Stomach (tissue), 9 donors: ENCODE measurements around the gene NTRK3. TPM values are rescaled to one million over a fixed set of nuclear protein-coding genes. Genes with fewer than 3 reads are reported as not detected.

Experiments used
- DNase-seq, 2 donors: peaks; one replicate each; pipeline versions ENCODE4 v3.0.0 to v3.0.0-alpha.2; 2013 to 2019
- H3K27ac ChIP-seq, 5 donors: fragments of 200-600 bp in 4 of 5; sonication (generic) in 4 of 5; one replicate each; pipeline ENCODE4 v1.5.1; 2013 to 2019; ENCODE audit warnings: mild to moderate bottlenecking in 1 of 5, moderate library complexity in 1 of 5
- H3K27me3 ChIP-seq, 3 donors: fragments of 200-600 bp; sonication (generic); one replicate each; pipeline ENCODE4 v1.5.1; 2017 to 2019; ENCODE audit warnings: mixed run types in 1 of 3
- H3K36me3 ChIP-seq, 4 donors: fragments of 200-600 bp; sonication (generic); 1 replicate in 3 of 4; 2 replicates in 1 of 4; pipeline ENCODE4 v1.5.1; 2016 to 2019
- H3K4me1 ChIP-seq, 4 donors: fragments of 200-600 bp; sonication (generic); one replicate each; pipeline ENCODE4 v1.5.1; 2016 to 2019
- H3K4me3 ChIP-seq, 4 donors: fragments of 200-600 bp; sonication (generic) in 3 of 4; one replicate each; pipeline ENCODE4 v1.5.1; 2016 to 2019; ENCODE audit warnings: mild to moderate bottlenecking in 1 of 4
- H3K9me3 ChIP-seq, 4 donors: fragments of 200-600 bp; sonication (generic); one replicate each; pipeline ENCODE4 v1.5.1; 2016 to 2019
- EP300 ChIP-seq: sonication (generic); formaldehyde crosslinking; IDR thresholded peaks from one replicate; pipeline ENCODE4 v1.6.1; 2017; ENCODE audit warnings: antibody characterized with exemption
- POLR2A ChIP-seq, 4 donors: fragments of 450-650 bp; IDR thresholded peaks; one replicate each; pipeline ENCODE4 v1.6.1; 2016; ENCODE audit warnings: antibody characterized with exemption in 4 of 4, control low read depth in 2 of 4, mild to moderate bottlenecking in 1 of 4, moderate library complexity in 1 of 4
- POLR2AphosphoS5 ChIP-seq, 3 donors: sonication (generic); formaldehyde crosslinking; IDR thresholded peaks; one replicate each; pipeline ENCODE4 v1.6.1; 2016; ENCODE audit warnings: antibody characterized with exemption in 3 of 3
- WGBS, 5 donors: extraction: QIAGEN DNeasy Blood & Tissue Kit in 3 of 5; methylation state at CpG; one replicate each; pipeline versions ENCODE4 v1.1.5 to v1.1.7; 2013 to 2018; 5-methylcytosine and 5-hydroxymethylcytosine counted together
- intact Hi-C: fragments of 100-400 bp; cut with DNase I; formaldehyde crosslinking; loops from one replicate; pipeline ENCODE4 v1.15.1; 2023; ENCODE audit warnings: low total_unique reads
- polyA plus RNA-seq, 3 donors: library from polyadenylated mRNA; stranded (reverse); fragments of 200-250 nt; gene quantifications; one replicate each; pipeline ENCODE4 v1.2.3, GENCODE V29; 2013
- total RNA-seq, 5 donors: library from RNA; depleted of rRNA; stranded (reverse); fragments of >200 nt; gene quantifications; one replicate each; pipeline versions ENCODE4 v1.1.0 to v1.2.3, GENCODE V29; 2014 to 2016
- TF ChIP-seq, protein P1 (sequence below), 7 experiments: fragments of 450-650 bp in 4 of 7; fragments of 200-600 bp in 3 of 7; sonication (generic) in 3 of 7; IDR thresholded peaks; one replicate each; pipeline ENCODE4 v1.5.1; 2016 to 2019; ENCODE audit warnings: antibody characterized with exemption in 7 of 7, control low read depth in 2 of 7, mild to moderate bottlenecking in 1 of 7
- donor health status: healthy with polysubstance abuse.
- donor health status: Bipolar disorder and iron deficiency.
- donor health status: healthy.

The NTRK3 gene
- total and polyA plus RNA-seq, 8 donors = under 0.01 to 18.2 (median 1.0) TPM; not detected in 1

GRCh38 chr15:87896936-87897335 lies 359.6 kb downstream of the NTRK3 start:
- H3K36me3 ChIP-seq = no peaks in the 10 kb centered on the region
- intact Hi-C loops = no loop called here
- H3K9me3 ChIP-seq = no peaks in the 10 kb centered on the region
- DNase-seq = peak in 1 of 2 donors; percentile 11
- TF ChIP-seq POLR2A (IDR thresholded peaks at IDR 0.05) = no peak
- TF ChIP-seq, protein P1, sequence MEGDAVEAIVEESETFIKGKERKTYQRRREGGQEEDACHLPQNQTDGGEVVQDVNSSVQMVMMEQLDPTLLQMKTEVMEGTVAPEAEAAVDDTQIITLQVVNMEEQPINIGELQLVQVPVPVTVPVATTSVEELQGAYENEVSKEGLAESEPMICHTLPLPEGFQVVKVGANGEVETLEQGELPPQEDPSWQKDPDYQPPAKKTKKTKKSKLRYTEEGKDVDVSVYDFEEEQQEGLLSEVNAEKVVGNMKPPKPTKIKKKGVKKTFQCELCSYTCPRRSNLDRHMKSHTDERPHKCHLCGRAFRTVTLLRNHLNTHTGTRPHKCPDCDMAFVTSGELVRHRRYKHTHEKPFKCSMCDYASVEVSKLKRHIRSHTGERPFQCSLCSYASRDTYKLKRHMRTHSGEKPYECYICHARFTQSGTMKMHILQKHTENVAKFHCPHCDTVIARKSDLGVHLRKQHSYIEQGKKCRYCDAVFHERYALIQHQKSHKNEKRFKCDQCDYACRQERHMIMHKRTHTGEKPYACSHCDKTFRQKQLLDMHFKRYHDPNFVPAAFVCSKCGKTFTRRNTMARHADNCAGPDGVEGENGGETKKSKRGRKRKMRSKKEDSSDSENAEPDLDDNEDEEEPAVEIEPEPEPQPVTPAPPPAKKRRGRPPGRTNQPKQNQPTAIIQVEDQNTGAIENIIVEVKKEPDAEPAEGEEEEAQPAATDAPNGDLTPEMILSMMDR (IDR thresholded peaks at IDR 0.05) = no peak
- no peak for TF ChIP-seq POLR2AphosphoS5 (IDR thresholded peaks at IDR 0.05)
- TF ChIP-seq EP300 = no peak
- H3K27ac ChIP-seq = no peak overlapping the region
- 54 to 64% (median 59%) methylated on average over 4 of the region's 4 CpGs for WGBS, 5 donors
- H3K27me3 ChIP-seq = peaks cover 0 to 7% (median 0%) of the 10 kb centered on the region in 3 donors
- no peaks in the 10 kb centered on the region for H3K4me1 ChIP-seq
- no peak overlapping the region for H3K4me3 ChIP-seq

DNA sequence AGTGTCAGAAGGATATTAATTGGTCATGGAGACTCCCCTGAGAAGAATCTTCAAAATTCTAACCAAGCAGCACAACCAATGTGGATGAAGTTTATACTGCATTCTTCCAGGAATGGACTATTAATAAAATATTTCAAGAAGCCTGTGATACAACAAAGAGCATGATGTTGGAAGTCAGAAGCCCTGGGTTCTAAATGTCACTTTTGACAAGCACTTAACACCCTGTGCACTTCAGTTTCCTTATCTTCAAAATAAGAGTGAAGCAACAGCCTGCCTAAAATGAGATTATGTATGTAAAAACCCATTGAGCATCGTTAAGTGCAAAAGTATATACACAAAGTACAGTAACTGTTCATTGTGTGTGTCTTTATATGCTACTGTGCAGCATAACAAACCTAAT lies 369.4 kb downstream of the NTRK3 start:
- no peaks in the 10 kb centered on the region for H3K27me3 ChIP-seq
- no peaks in the 10 kb centered on the region for H3K36me3 ChIP-seq
- peaks cover 0 to 7% (median 0%) of the 10 kb centered on the region in 4 donors for H3K9me3 ChIP-seq
- no peak overlapping the region for H3K4me3 ChIP-seq
- H3K4me1 ChIP-seq = no peaks in the 10 kb centered on the region
- TF ChIP-seq, protein P1 (IDR thresholded peaks at IDR 0.05) = no peak
- TF ChIP-seq POLR2AphosphoS5 (IDR thresholded peaks at IDR 0.05) (no peak), EP300 (no peak), POLR2A (IDR thresholded peaks at IDR 0.05) (no peak)
- no peak for DNase-seq
- intact Hi-C loops = no loop called here
- H3K27ac ChIP-seq = no peak overlapping the region
- WGBS, 5 donors = 42 to 71% (median 65%) methylated on average over 1 of the region's 1 CpG

- H3K9me3 ChIP-seq = peaks cover 0 to 7% (median 0%) of the 10 kb centered on the region in 4 donors
- no peak overlapping the region for H3K27ac ChIP-seq
- no peaks in the 10 kb centered on the region for H3K4me1 ChIP-seq
- H3K27me3 ChIP-seq = no peaks in the 10 kb centered on the region
- TF ChIP-seq POLR2AphosphoS5 (IDR thresholded peaks at IDR 0.05) (no peak), EP300 (no peak), POLR2A (IDR thresholded peaks at IDR 0.05) (no peak)
- TF ChIP-seq, protein P1 (IDR thresholded peaks at IDR 0.05) = no peak
- no peak overlapping the region for H3K4me3 ChIP-seq
- H3K36me3 ChIP-seq = no peaks in the 10 kb centered on the region
- no peak for DNase-seq
- 85 to 95% (median 94%) methylated on average over 1 of the region's 1 CpG for WGBS, 5 donors
- intact Hi-C loops = no loop called here
Measured at GRCh38 chr15:87881026-87881425, 375.5 kb downstream of the NTRK3 start.

DNA sequence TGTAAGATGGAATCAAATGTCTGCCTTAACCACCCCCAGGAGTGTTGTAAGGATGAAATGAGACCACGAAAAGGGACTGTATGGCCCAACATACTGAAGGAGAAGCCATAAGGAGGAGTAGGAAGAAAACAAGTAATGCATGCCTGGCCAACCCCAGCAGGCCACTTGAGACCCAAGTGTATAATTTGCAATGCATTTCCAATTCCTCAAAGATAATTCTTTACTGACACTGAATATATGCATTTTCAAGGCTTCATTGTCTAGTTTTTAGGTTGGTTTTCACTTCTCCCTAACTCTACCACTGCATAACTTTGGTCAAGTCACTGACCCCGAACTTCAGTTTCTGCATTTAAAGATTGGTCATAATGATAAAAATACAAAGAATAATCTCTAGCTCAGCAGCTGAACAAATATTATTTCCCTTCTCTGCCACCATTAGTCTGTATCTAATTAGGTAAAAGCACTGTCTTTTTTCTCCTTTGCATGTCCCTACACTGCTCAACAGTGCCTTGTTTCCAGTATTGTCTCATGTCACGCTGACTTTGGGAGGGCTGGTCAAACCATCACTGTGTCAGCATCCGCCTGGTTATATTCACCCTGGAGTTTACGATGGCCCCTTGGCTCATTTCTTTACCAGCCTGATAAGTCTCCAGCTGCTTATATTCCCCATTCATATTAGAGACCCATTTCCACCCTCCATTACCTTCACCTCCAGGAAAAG lies 378.6 kb downstream of the NTRK3 start:
- Histone ChIP-seq H3K4me1 (no peaks in the 10 kb centered on the region), H3K27ac (no peak overlapping the region), H3K36me3 (no peaks in the 10 kb centered on the region), H3K4me3 (no peak overlapping the region), H3K9me3 (no peaks in the 10 kb centered on the region), H3K27me3 (no peaks in the 10 kb centered on the region)
- intact Hi-C loops = no loop called here
- 56 to 73% (median 64%) methylated on average over 5 of the region's 5 CpGs for WGBS, 5 donors
- TF ChIP-seq EP300 (no peak), POLR2A (IDR thresholded peaks at IDR 0.05) (no peak), POLR2AphosphoS5 (IDR thresholded peaks at IDR 0.05) (no peak)
- TF ChIP-seq, protein P1 (IDR thresholded peaks at IDR 0.05) = no peak
- no peak for DNase-seq
